Measurements from ENCODE around the gene UBE2J1.

- no peak for TF ChIP-seq CTCF (IDR thresholded peaks at IDR 0.05; ENCODE audit: low read depth, low read length)
- TF ChIP-seq POLR2A (IDR thresholded peaks at IDR 0.05; ENCODE audit: extremely low read depth, insufficient read length) = no peak
- TF ChIP-seq MAX (IDR thresholded peaks at IDR 0.05; ENCODE audit: low read depth, low read length) = no peak
Measured at GRCh38 chr6:89311530-89311852, 41.0 kb downstream of the UBE2J1 start.
